DND-41 (cell line): ENCODE results near the gene KRTAP10-8.

ENCODE experiments used
- ATAC-seq: fragments of 200-7000 bp; cut with Tn5 transposase; 3 replicates; pipeline ENCODE4 v1.9.1; 2021; ENCODE audit warnings: low read depth; ENCODE audit not compliant: insufficient read depth
- DNase-seq: peaks from one replicate; pipeline ENCODE4 v3.0.0-alpha.2; 2020
- H2AFZ ChIP-seq: 2 replicates; pipeline ENCODE4 v1.6.0; 2012; ENCODE audit warnings: low read depth, low read length
- H3K27ac ChIP-seq: 2 replicates; pipeline ENCODE4 v1.5.1; 2012; ENCODE audit warnings: low read length, inconsistent platforms
- H3K27me3 ChIP-seq: fragments of 200-600 bp; sonication (generic); 2 replicates; pipeline ENCODE4 v1.6.0; 2012; ENCODE audit warnings: low read length, mild to moderate bottlenecking, inconsistent platforms; ENCODE audit not compliant: insufficient read depth, poor library complexity
- H3K36me3 ChIP-seq: 2 replicates; pipeline ENCODE4 v1.5.1; 2012; ENCODE audit warnings: low read length, inconsistent platforms; ENCODE audit not compliant: insufficient read depth
- H3K4me1 ChIP-seq: 2 replicates; pipeline ENCODE4 v1.5.1; 2012; ENCODE audit warnings: mild to moderate bottlenecking, low read length; ENCODE audit not compliant: insufficient read depth
- H3K4me2 ChIP-seq: 2 replicates; pipeline ENCODE4 v1.6.0; 2012; ENCODE audit warnings: mild to moderate bottlenecking, moderate library complexity, low read length, inconsistent platforms; ENCODE audit not compliant: insufficient read depth
- H3K4me3 ChIP-seq, 2 experiments: fragments of 200-600 bp in 1 of 2; shearing (Covaris generic) in 1 of 2; 2 replicates each; pipeline ENCODE4 v1.5.1; 2012 to 2016; ENCODE audit warnings: inconsistent platforms in 2 of 2, low read length in 2 of 2, mild to moderate bottlenecking in 2 of 2, low read depth in 1 of 2, moderate library complexity in 1 of 2
- H3K79me2 ChIP-seq: 2 replicates; pipeline ENCODE4 v1.6.0; 2012; ENCODE audit warnings: low read length, inconsistent platforms; ENCODE audit not compliant: insufficient read depth
- H3K9ac ChIP-seq: 2 replicates; pipeline ENCODE4 v1.6.0; 2012; ENCODE audit warnings: low read depth, mild to moderate bottlenecking, inconsistent platforms, low read length, moderate library complexity
- H3K9me3 ChIP-seq: 2 replicates; pipeline ENCODE4 v1.5.1; 2012; ENCODE audit warnings: low read length, moderate library complexity, mild to moderate bottlenecking, inconsistent platforms; ENCODE audit not compliant: insufficient read depth, severe bottlenecking
- H4K20me1 ChIP-seq: 2 replicates; pipeline ENCODE4 v1.6.0; 2012; ENCODE audit warnings: low read length; ENCODE audit not compliant: insufficient read depth
- CTCF ChIP-seq: IDR thresholded peaks from 2 replicates; pipeline ENCODE4 v1.5.1; 2012; ENCODE audit warnings: borderline replicate concordance, low read length, moderate library complexity, mild to moderate bottlenecking; ENCODE audit not compliant: poor library complexity, severe bottlenecking; ENCODE audit errors: extremely low read depth
- EZH2 ChIP-seq: IDR thresholded peaks from 3 replicates; pipeline ENCODE4 v1.6.1; 2012; ENCODE audit warnings: borderline replicate concordance, low read depth, mild to moderate bottlenecking, moderate library complexity, low read length, inconsistent platforms; ENCODE audit not compliant: severe bottlenecking

KRTAP10-8 gene

GRCh38 chr21:44614161-44614631, 2.3 kb downstream of the KRTAP10-8 start:
- no peaks in the 10 kb centered on the region for H3K79me2 ChIP-seq
- TF ChIP-seq EZH2 = no peak
- TF ChIP-seq CTCF = no peak
- H3K9me3 ChIP-seq = peaks cover 21% of the 10 kb centered on the region
- no peak overlapping the region for H3K27ac ChIP-seq
- H3K4me1 ChIP-seq = no peaks in the 10 kb centered on the region
- ATAC-seq (no peak), DNase-seq (no peak)
- H3K9ac ChIP-seq = no peak overlapping the region
- H2AFZ ChIP-seq = no peak overlapping the region
- H3K4me2 ChIP-seq = no peak overlapping the region
- no peaks in the 10 kb centered on the region for H3K27me3 ChIP-seq
- no peaks in the 10 kb centered on the region for H4K20me1 ChIP-seq
- no peak overlapping the region for H3K4me3 ChIP-seq
- H3K36me3 ChIP-seq = no peaks in the 10 kb centered on the region

DNA sequence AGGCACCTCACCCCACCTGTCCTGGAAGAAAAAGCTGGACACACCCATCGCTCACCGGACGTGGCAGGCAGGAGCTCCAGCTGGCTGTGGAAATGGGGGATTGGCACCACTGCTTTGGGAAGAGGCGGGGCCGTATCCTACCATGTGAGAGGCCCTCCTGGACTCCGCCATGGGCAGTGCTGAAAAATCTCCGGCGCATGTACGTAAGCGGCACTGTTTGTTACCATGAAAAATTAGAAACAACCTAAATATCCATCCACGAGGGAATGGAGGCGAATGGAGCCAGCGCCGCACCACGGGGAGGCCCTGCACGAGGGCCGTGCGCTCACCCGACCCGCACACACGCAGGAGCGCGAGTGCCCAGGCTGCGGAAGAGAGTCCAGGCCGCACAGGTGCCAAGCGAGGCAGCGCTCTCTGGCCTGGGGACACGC, 3.1 kb downstream of the KRTAP10-8 start:
- Histone ChIP-seq H3K27me3 (no peaks in the 10 kb centered on the region), H3K79me2 (no peaks in the 10 kb centered on the region), H3K27ac (no peak overlapping the region), H2AFZ (no peak overlapping the region), H3K9ac (no peak overlapping the region), H4K20me1 (no peaks in the 10 kb centered on the region), H3K36me3 (no peaks in the 10 kb centered on the region), H3K4me1 (no peaks in the 10 kb centered on the region), H3K4me3 (no peak overlapping the region), H3K4me2 (no peak overlapping the region), H3K9me3 (peaks cover 24% of the 10 kb centered on the region)
- TF ChIP-seq EZH2 (no peak), CTCF (no peak)
- no peak for DNase-seq
- no peak for ATAC-seq

DNA sequence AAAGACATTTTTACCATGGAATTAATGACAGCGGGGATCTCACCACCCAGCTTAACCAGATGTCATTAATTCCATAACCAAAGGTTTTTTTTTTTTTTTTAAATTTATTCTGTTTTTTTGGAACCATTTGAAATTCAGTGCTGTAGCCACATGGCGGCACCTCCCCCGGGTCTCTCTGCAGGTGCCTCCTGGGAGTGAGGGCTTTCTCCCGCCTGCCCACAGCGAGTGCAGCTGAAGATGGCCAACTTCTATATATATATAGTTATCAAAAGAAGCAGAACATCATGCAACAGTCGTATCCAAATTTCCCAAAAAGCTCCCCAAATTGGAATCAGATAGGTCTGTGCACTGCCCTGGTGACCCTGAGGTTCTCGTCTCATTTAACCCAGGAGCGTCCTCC, 3.6 kb downstream of the KRTAP10-8 start:
- Histone ChIP-seq H3K4me1 (no peaks in the 10 kb centered on the region), H3K27ac (no peak overlapping the region), H3K9me3 (peaks cover 24% of the 10 kb centered on the region), H3K4me2 (no peak overlapping the region), H3K36me3 (no peaks in the 10 kb centered on the region), H2AFZ (no peak overlapping the region), H3K27me3 (no peaks in the 10 kb centered on the region), H3K4me3 (no peak overlapping the region), H4K20me1 (no peaks in the 10 kb centered on the region), H3K9ac (no peak overlapping the region), H3K79me2 (no peaks in the 10 kb centered on the region)
- TF ChIP-seq CTCF (no peak), EZH2 (no peak)
- ATAC-seq (no peak), DNase-seq (no peak)

DNA sequence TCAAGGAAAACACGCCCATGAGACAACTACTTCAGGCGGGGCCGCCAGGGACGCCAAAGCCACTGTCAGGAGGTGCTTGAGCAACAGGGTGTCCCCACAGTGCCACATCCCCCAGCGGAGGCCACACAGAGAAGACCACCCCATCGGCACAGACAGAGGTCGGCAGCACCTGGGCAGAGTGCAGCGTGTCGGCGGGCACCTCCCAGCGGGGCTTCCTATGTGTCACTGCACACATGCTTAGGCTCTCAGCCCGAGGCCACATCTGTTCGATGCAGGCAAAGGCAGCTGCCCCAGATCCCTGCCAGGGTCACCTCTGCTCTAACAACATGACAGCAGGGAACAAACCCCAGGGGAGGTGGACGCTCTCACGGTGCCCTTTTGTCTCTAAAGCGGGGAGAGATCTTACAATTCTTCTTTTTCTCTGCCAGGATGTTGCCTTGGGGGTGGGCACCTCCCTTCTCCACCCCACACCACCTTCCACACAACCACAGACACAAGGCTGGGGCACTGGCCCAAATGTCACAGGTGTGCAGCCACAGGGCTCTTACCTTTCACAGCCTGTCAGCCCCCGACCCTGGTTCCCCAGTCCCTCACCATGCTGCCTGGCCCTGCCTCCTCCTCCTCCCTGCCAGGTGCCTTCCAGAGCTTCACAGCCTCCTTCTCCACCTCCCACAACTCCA, 4.2 kb downstream of the KRTAP10-8 start:
- no peaks in the 10 kb centered on the region for H3K36me3 ChIP-seq
- no peak overlapping the region for H3K27ac ChIP-seq
- no peak for ATAC-seq
- TF ChIP-seq CTCF = no peak
- no peak for TF ChIP-seq EZH2
- H2AFZ ChIP-seq = no peak overlapping the region
- no peak for DNase-seq
- H3K4me3 ChIP-seq = no peak overlapping the region
- H3K9me3 ChIP-seq = peaks cover 24% of the 10 kb centered on the region
- no peaks in the 10 kb centered on the region for H4K20me1 ChIP-seq
- H3K79me2 ChIP-seq = no peaks in the 10 kb centered on the region
- H3K4me1 ChIP-seq = no peaks in the 10 kb centered on the region
- H3K27me3 ChIP-seq = no peaks in the 10 kb centered on the region
- no peak overlapping the region for H3K4me2 ChIP-seq
- H3K9ac ChIP-seq = no peak overlapping the region
